HEK293 (cell line): ENCODE results near the gene HYDIN.
"Not testable (repeated sequence)": the region's sequence is repeated elsewhere in the genome, so short reads cannot be mapped to it uniquely, and the experiment has no call there.

Experiments
- SETDB1 ChIP-seq: IDR thresholded peaks from one replicate; pipeline ENCODE4 v1.6.1; 2017; ENCODE audit warnings: mild to moderate bottlenecking, low read length, moderate library complexity, mixed read lengths; ENCODE audit not compliant: insufficient read length
- SP2 ChIP-seq: fragments of 450-650 bp; formaldehyde crosslinking; IDR thresholded peaks from 2 replicates; pipeline ENCODE4 v1.5.1; 2016; ENCODE audit warnings: missing biosample characterization, missing genetic modification characterization
- ZNF23 ChIP-seq: fragments of 450-650 bp; formaldehyde crosslinking; IDR thresholded peaks from 2 replicates; pipeline ENCODE4 v1.5.1; 2016; ENCODE audit warnings: missing biosample characterization, missing genetic modification characterization, borderline replicate concordance
- ZNF274 ChIP-seq, 2 experiments: fragments of 200-500 bp in 1 of 2; fragments of 450-650 bp in 1 of 2; sonication (Bioruptor generic) in 1 of 2; formaldehyde crosslinking in 1 of 2; IDR thresholded peaks; 2 replicates each; pipeline versions ENCODE4 v1.5.1 to v1.6.1; 2014 to 2016; ENCODE audit warnings: borderline replicate concordance in 1 of 2, inconsistent platforms in 1 of 2, low read length in 1 of 2, missing biosample characterization in 1 of 2, missing genetic modification characterization in 1 of 2
- ZNF324 ChIP-seq: fragments of 450-650 bp; formaldehyde crosslinking; IDR thresholded peaks from 2 replicates; pipeline ENCODE4 v1.5.1; 2016; ENCODE audit warnings: missing biosample characterization, missing genetic modification characterization
- ZNF423 ChIP-seq: fragments of 450-650 bp; formaldehyde crosslinking; IDR thresholded peaks from 2 replicates; pipeline ENCODE4 v1.5.1; 2016; ENCODE audit warnings: missing biosample characterization, missing genetic modification characterization
- ZNF558 ChIP-seq: fragments of 450-650 bp; formaldehyde crosslinking; IDR thresholded peaks from 2 replicates; pipeline ENCODE4 v1.5.1; 2016; ENCODE audit warnings: missing biosample characterization, missing genetic modification characterization
- ZNF624 ChIP-seq: fragments of 450-650 bp; formaldehyde crosslinking; IDR thresholded peaks from 2 replicates; pipeline ENCODE4 v1.5.1; 2017; ENCODE audit warnings: missing biosample characterization, missing genetic modification characterization
- TF ChIP-seq, protein P1 (sequence below): fragments of 450-650 bp; formaldehyde crosslinking; IDR thresholded peaks from 2 replicates; pipeline ENCODE4 v1.5.1; 2016; ENCODE audit warnings: missing biosample characterization, missing genetic modification characterization
- TF ChIP-seq, protein P2 (sequence below): fragments of 450-650 bp; formaldehyde crosslinking; optimal IDR thresholded peaks from 2 replicates; pipeline ENCODE3; 2016; ENCODE audit warnings: missing biosample characterization, mild to moderate bottlenecking, missing genetic modification characterization
- TF ChIP-seq, protein P3 (sequence below): fragments of 450-650 bp; formaldehyde crosslinking; IDR thresholded peaks from 2 replicates; pipeline ENCODE4 v1.5.1; 2016; ENCODE audit warnings: missing biosample characterization, missing genetic modification characterization
- TF ChIP-seq, protein P4 (sequence below): fragments of 450-650 bp; formaldehyde crosslinking; IDR thresholded peaks from 2 replicates; pipeline ENCODE4 v1.5.1; 2016; ENCODE audit warnings: missing biosample characterization, missing genetic modification characterization

DNA sequence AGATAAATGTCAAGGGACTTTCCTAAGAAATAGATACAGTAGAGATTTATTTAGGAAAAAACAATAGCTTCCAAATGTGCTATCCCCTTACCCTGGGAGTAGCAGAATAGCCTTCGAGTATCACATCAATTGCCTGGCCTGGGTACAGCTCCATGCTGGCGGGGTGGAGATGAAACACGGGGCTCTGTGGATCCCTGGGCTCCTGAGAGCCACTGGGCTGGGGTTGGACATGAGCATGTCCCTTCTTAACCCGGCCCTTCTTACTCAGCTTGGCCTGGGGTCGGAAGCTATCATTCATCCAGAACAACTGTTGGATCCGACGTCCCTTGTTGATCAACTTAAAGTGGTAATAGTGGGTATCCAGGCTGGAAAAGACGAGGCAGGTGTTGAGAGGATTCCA is 203.0 kb downstream of the HYDIN start:
- TF ChIP-seq, protein P1, sequence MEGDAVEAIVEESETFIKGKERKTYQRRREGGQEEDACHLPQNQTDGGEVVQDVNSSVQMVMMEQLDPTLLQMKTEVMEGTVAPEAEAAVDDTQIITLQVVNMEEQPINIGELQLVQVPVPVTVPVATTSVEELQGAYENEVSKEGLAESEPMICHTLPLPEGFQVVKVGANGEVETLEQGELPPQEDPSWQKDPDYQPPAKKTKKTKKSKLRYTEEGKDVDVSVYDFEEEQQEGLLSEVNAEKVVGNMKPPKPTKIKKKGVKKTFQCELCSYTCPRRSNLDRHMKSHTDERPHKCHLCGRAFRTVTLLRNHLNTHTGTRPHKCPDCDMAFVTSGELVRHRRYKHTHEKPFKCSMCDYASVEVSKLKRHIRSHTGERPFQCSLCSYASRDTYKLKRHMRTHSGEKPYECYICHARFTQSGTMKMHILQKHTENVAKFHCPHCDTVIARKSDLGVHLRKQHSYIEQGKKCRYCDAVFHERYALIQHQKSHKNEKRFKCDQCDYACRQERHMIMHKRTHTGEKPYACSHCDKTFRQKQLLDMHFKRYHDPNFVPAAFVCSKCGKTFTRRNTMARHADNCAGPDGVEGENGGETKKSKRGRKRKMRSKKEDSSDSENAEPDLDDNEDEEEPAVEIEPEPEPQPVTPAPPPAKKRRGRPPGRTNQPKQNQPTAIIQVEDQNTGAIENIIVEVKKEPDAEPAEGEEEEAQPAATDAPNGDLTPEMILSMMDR (tag by site-specific recombination): not testable (repeated sequence)
- TF ChIP-seq ZNF558; ZNF23 (tag by site-specific recombination); SP2 (tag by site-specific recombination); ZNF423 (tag by site-specific recombination); SETDB1; ZNF324 (tag by site-specific recombination); ZNF624 (tag by site-specific recombination); ZNF274 (IDR thresholded peaks at IDR 0.05; ENCODE audit: low read length); ZNF274 (tag by site-specific recombination; IDR thresholded peaks at IDR 0.05; ENCODE audit: borderline replicate concordance): not testable (repeated sequence)
- TF ChIP-seq, protein P2, sequence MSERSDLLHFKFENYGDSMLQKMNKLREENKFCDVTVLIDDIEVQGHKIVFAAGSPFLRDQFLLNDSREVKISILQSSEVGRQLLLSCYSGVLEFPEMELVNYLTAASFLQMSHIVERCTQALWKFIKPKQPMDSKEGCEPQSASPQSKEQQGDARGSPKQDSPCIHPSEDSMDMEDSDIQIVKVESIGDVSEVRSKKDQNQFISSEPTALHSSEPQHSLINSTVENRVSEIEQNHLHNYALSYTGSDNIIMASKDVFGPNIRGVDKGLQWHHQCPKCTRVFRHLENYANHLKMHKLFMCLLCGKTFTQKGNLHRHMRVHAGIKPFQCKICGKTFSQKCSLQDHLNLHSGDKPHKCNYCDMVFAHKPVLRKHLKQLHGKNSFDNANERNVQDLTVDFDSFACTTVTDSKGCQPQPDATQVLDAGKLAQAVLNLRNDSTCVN (tag by site-specific recombination): not testable (repeated sequence)
- TF ChIP-seq, protein P3, sequence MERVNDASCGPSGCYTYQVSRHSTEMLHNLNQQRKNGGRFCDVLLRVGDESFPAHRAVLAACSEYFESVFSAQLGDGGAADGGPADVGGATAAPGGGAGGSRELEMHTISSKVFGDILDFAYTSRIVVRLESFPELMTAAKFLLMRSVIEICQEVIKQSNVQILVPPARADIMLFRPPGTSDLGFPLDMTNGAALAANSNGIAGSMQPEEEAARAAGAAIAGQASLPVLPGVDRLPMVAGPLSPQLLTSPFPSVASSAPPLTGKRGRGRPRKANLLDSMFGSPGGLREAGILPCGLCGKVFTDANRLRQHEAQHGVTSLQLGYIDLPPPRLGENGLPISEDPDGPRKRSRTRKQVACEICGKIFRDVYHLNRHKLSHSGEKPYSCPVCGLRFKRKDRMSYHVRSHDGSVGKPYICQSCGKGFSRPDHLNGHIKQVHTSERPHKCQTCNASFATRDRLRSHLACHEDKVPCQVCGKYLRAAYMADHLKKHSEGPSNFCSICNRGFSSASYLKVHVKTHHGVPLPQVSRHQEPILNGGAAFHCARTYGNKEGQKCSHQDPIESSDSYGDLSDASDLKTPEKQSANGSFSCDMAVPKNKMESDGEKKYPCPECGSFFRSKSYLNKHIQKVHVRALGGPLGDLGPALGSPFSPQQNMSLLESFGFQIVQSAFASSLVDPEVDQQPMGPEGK (tag by site-specific recombination): not testable (repeated sequence)
- TF ChIP-seq, protein P4, sequence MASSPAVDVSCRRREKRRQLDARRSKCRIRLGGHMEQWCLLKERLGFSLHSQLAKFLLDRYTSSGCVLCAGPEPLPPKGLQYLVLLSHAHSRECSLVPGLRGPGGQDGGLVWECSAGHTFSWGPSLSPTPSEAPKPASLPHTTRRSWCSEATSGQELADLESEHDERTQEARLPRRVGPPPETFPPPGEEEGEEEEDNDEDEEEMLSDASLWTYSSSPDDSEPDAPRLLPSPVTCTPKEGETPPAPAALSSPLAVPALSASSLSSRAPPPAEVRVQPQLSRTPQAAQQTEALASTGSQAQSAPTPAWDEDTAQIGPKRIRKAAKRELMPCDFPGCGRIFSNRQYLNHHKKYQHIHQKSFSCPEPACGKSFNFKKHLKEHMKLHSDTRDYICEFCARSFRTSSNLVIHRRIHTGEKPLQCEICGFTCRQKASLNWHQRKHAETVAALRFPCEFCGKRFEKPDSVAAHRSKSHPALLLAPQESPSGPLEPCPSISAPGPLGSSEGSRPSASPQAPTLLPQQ (tag by site-specific recombination): not testable (repeated sequence)
